GM19025 (cell line): ENCODE data around the gene ATP5IF1.

Source experiments
- ATAC-seq: cut with Tn5 transposase; IDR thresholded peaks from one replicate; pipeline ENCODE4 v1.9.1; 2021; ENCODE audit warnings: mild to moderate bottlenecking, low read depth, moderate library complexity; ENCODE audit not compliant: unreplicated experiment

The ATP5IF1 gene

GRCh38 chr1:28233264-28233606 lies 2.7 kb upstream of the ATP5IF1 start:
- ATAC-seq = no peak

GRCh38 chr1:28236656-28237322 lies 865 bp downstream of the ATP5IF1 start:
- no peak for ATAC-seq

- ATAC-seq = no peak
These were observed 3.1 kb downstream of the ATP5IF1 start for GRCh38 chr1:28239004-28239403.

- ATAC-seq = no peak
These were observed 4.1 kb downstream of the ATP5IF1 start for GRCh38 chr1:28240024-28240423.

GRCh38 chr1:28241638-28242241 lies 5.8 kb downstream of the ATP5IF1 start:
- ATAC-seq = no peak

GRCh38 chr1:28243685-28244311 lies 7.9 kb downstream of the ATP5IF1 start:
- no peak for ATAC-seq

GRCh38 chr1:28244549-28245251 lies 8.8 kb downstream of the ATP5IF1 start:
- ATAC-seq = no peak

- ATAC-seq = no peak
These were observed 10.5 kb downstream of the ATP5IF1 start for GRCh38 chr1:28246427-28246832.

- ATAC-seq = no peak
These were observed 11.8 kb downstream of the ATP5IF1 start for GRCh38 chr1:28247612-28248272.

GRCh38 chr1:28248273-28249012 lies 12.5 kb downstream of the ATP5IF1 start:
- ATAC-seq = no peak

GRCh38 chr1:28249013-28249865 lies 13.3 kb downstream of the ATP5IF1 start:
- no peak for ATAC-seq

- ATAC-seq = no peak
These were observed 14.0 kb downstream of the ATP5IF1 start for GRCh38 chr1:28249866-28250295.

- no peak for ATAC-seq
These were observed 20.4 kb downstream of the ATP5IF1 start for GRCh38 chr1:28256197-28256827.

GRCh38 chr1:28257736-28258135 lies 21.8 kb downstream of the ATP5IF1 start:
- no peak for ATAC-seq

GRCh38 chr1:28258628-28259251 lies 22.8 kb downstream of the ATP5IF1 start:
- ATAC-seq = no peak

- ATAC-seq = peak; percentile 98
These were observed 23.5 kb downstream of the ATP5IF1 start, which contains the start of gene SESN2 for GRCh38 chr1:28259252-28259933. TSS of gene SESN2 (plus strand) at chr1:28259518. CDS start at chr1:28259848, 330 bp downstream.

GRCh38 chr1:28259934-28260802 lies 24.2 kb downstream of the ATP5IF1 start:
- ATAC-seq = no peak
